Measurements from ENCODE around the gene SNRPB. TPM values are rescaled to one million over a fixed set of nuclear protein-coding genes. Genes with fewer than 3 reads are reported as not detected.

SNRPB gene
- total RNA-seq, 1 donor from 2014 or later, result 86.1 TPM

- H3K4me1 ChIP-seq (ENCODE audit: control insufficient read depth in 3 of 3, insufficient read depth in 3 of 3, low read length in 3 of 3), result no peaks in the 10 kb centered on the region
- H3K36me3 ChIP-seq (ENCODE audit: control insufficient read depth in 3 of 3, insufficient read depth in 3 of 3, low read length in 3 of 3), result peaks cover 5 to 25% (median 8%) of the 10 kb centered on the region in 3 donors
- H3K4me3 ChIP-seq (ENCODE audit: low read length in 3 of 3), result no peak overlapping the region
- H3K9me3 ChIP-seq (ENCODE audit: control insufficient read depth in 3 of 3, low read length in 3 of 3), result no peaks in the 10 kb centered on the region
- H3K9ac ChIP-seq (ENCODE audit: low read depth in 1 of 3, low read length in 3 of 3), result no peak overlapping the region
- no peaks in the 10 kb centered on the region for H3K27me3 ChIP-seq (ENCODE audit: control insufficient read depth in 3 of 3, insufficient read depth in 3 of 3, low read length in 3 of 3)
- no peak overlapping the region for H3K27ac ChIP-seq (ENCODE audit: low read depth, low read length)
These were observed 6.4 kb upstream of the SNRPB start for GRCh38 chr20:2476742-2477615.

DNA sequence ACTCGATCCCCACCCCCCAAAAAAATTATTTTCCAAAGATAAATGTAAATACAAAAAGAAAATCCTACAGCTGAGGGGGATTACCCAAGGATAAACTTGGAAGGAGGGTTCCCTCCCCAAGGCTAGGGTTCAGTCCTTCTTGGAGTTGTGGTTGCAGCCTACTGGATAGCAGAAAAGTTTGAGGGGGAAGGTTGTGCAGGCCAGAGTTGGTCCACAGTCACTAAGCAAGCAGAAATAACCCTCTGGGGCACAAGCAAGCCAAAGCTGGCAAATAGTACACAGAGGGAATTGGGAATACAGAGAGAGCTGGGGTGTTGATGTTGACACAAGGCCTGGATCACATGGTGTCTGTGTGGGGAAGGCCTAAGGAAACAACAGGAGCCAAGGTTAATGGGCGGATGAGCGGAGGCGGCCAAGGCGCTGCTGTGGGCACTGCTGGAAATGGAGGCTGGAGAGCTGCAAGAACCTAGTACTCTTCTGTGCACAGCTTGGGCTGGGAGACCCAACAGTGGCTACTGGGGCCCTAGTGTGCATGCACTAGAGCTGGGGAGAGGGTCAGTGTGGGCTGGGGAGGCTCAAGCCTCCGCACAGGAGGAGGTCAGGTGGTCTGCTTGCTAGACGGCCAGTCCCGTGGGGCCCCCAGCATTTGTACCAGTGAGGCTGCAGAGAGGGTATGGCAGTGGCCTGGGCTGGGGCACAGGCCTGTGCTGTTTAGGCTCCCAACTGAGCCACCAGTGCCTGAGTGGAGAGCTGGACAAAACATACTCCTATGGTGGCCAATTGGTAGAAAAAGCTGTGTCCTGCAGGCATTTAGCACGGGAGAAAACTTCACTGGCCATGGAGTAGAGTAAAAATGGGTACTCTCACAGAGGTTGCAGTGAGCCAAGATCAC is 5.5 kb upstream of the SNRPB start:
- Histone ChIP-seq H3K27ac (ENCODE audit: low read depth, low read length) (no peak overlapping the region), H3K9ac (ENCODE audit: low read depth in 1 of 3, low read length in 3 of 3) (no peak overlapping the region), H3K9me3 (ENCODE audit: control insufficient read depth in 3 of 3, low read length in 3 of 3) (no peaks in the 10 kb centered on the region), H3K4me3 (ENCODE audit: low read length in 3 of 3) (no peak overlapping the region), H3K4me1 (ENCODE audit: control insufficient read depth in 3 of 3, insufficient read depth in 3 of 3, low read length in 3 of 3) (peaks cover 0 to 2% (median 0%) of the 10 kb centered on the region in 3 donors), H3K27me3 (ENCODE audit: control insufficient read depth in 3 of 3, insufficient read depth in 3 of 3, low read length in 3 of 3) (no peaks in the 10 kb centered on the region), H3K36me3 (ENCODE audit: control insufficient read depth in 3 of 3, insufficient read depth in 3 of 3, low read length in 3 of 3) (peaks cover 3 to 20% (median 4%) of the 10 kb centered on the region in 3 donors)

DNA sequence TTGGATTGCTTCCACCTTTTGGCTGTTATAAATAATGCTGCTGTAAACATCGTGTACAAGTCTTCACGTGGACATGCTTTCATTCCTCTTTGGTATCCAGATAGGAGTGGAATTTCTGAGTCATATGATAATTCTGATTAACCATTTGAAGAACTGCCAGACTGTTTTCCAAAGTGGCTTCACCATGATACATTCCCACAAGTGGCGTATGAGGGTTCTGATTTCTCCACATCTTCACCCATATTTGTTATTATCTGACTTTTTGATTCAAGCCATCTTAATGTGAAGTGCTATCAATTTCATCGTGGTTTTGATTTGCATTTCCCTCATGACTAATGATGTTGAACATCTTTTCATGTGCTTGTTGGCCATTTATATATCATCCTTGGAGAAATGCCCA is 2.9 kb upstream of the SNRPB start:
- Histone ChIP-seq H3K27me3 (ENCODE audit: control insufficient read depth in 3 of 3, insufficient read depth in 3 of 3, low read length in 3 of 3) (no peaks in the 10 kb centered on the region), H3K4me1 (ENCODE audit: control insufficient read depth in 3 of 3, insufficient read depth in 3 of 3, low read length in 3 of 3) (peaks cover 8 to 20% (median 20%) of the 10 kb centered on the region in 3 donors), H3K9ac (ENCODE audit: low read depth in 1 of 3, low read length in 3 of 3) (no peak overlapping the region), H3K36me3 (ENCODE audit: control insufficient read depth in 3 of 3, insufficient read depth in 3 of 3, low read length in 3 of 3) (peaks cover 0 to 6% (median 2%) of the 10 kb centered on the region in 3 donors), H3K9me3 (ENCODE audit: control insufficient read depth in 3 of 3, low read length in 3 of 3) (no peaks in the 10 kb centered on the region), H3K4me3 (ENCODE audit: low read length in 3 of 3) (no peak overlapping the region), H3K27ac (ENCODE audit: low read depth, low read length) (no peak overlapping the region)

DNA sequence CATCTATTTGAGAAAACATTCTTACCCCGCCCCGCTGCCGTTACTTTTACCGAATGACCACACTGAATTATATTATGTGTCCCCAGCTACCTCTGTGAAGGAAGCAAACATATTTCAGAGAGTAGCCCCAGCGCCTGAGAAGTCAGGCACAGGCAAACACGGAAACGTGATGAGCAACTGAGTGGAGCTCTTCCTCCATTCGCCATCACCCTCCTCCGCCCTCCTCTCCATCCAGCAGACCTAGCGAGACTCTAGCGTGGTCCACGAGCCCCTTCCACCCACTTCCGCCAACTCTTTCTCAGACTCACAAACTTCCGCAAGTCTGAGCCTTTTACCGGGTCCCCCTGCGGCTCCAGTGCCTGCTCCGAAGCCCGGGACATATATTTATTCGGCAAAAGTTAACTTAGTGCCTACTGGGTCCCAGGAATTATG is 582 bp downstream of the SNRPB start:
- Histone ChIP-seq H3K4me1 (ENCODE audit: control insufficient read depth in 3 of 3, insufficient read depth in 3 of 3, low read length in 3 of 3) (peaks cover 10 to 31% (median 20%) of the 10 kb centered on the region in 3 donors), H3K27ac (ENCODE audit: low read depth, low read length) (peak overlapping the region; percentile 82), H3K9me3 (ENCODE audit: control insufficient read depth in 3 of 3, low read length in 3 of 3) (no peaks in the 10 kb centered on the region), H3K4me3 (ENCODE audit: low read length in 3 of 3) (peak overlapping the region; percentile 86 to 93 (median 93)), H3K36me3 (ENCODE audit: control insufficient read depth in 3 of 3, insufficient read depth in 3 of 3, low read length in 3 of 3) (peaks cover 16 to 25% (median 24%) of the 10 kb centered on the region in 3 donors), H3K27me3 (ENCODE audit: control insufficient read depth in 3 of 3, insufficient read depth in 3 of 3, low read length in 3 of 3) (no peaks in the 10 kb centered on the region), H3K9ac (ENCODE audit: low read depth in 1 of 3, low read length in 3 of 3) (peak overlapping the region; percentile 90 to 97 (median 92))

DNA sequence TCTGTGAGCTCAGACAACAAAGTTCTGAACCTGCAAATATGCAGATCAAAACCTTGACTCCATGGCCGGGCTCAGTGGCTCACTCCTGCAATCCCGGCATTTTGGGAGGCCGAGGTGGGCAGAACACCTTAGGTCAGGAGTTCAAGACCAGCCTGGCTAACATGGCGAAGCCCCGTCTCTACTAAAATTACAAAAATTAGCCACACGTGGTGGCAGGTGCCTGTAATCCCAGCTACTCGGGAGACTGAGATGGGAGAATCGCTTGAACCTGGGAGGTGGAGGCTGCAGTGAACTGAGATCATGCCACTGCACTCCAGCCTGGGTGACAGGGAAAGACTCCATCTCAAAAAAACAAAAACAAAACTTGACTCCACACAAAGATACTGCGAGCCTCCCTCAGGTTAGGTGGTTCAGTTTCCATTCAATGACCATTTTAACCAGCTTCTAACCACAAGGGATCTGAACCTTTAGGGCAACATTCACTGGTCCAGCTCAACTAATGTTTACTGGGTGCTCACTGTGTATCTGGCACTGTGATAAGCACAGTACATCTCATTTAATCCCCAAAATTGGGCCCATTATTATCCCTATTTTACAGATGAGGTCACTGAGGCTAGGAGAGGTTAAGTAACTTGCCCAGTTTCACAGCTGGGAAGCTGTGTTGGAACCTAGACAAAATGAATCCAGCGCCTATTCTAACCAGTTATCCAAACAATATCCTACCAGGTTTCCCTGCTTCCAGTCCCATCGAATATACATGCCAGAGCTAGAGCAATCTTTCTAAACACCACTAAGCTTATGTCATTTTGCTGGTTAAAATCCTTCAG is 1.8 kb downstream of the SNRPB start:
- Histone ChIP-seq H3K4me1 (ENCODE audit: control insufficient read depth in 3 of 3, insufficient read depth in 3 of 3, low read length in 3 of 3) (peaks cover 10 to 31% (median 20%) of the 10 kb centered on the region in 3 donors), H3K27me3 (ENCODE audit: control insufficient read depth in 3 of 3, insufficient read depth in 3 of 3, low read length in 3 of 3) (no peaks in the 10 kb centered on the region), H3K27ac (ENCODE audit: low read depth, low read length) (no peak overlapping the region), H3K9me3 (ENCODE audit: control insufficient read depth in 3 of 3, low read length in 3 of 3) (no peaks in the 10 kb centered on the region), H3K4me3 (ENCODE audit: low read length in 3 of 3) (peak overlapping the region in 2 of 3 donors; percentile 20 to 28), H3K9ac (ENCODE audit: low read depth in 1 of 3, low read length in 3 of 3) (peak overlapping the region; percentile 69 to 92 (median 75)), H3K36me3 (ENCODE audit: control insufficient read depth in 3 of 3, insufficient read depth in 3 of 3, low read length in 3 of 3) (peaks cover 24 to 37% (median 35%) of the 10 kb centered on the region in 3 donors)

- Histone ChIP-seq H3K27ac (ENCODE audit: low read depth, low read length) (no peak overlapping the region), H3K9ac (ENCODE audit: low read depth in 1 of 3, low read length in 3 of 3) (no peak overlapping the region), H3K27me3 (ENCODE audit: control insufficient read depth in 3 of 3, insufficient read depth in 3 of 3, low read length in 3 of 3) (no peaks in the 10 kb centered on the region), H3K36me3 (ENCODE audit: control insufficient read depth in 3 of 3, insufficient read depth in 3 of 3, low read length in 3 of 3) (peaks cover 38 to 51% (median 49%) of the 10 kb centered on the region in 3 donors), H3K4me3 (ENCODE audit: low read length in 3 of 3) (no peak overlapping the region), H3K4me1 (ENCODE audit: control insufficient read depth in 3 of 3, insufficient read depth in 3 of 3, low read length in 3 of 3) (peaks cover 10 to 31% (median 20%) of the 10 kb centered on the region in 3 donors), H3K9me3 (ENCODE audit: control insufficient read depth in 3 of 3, low read length in 3 of 3) (no peaks in the 10 kb centered on the region)
These were observed 3.2 kb downstream of the SNRPB start for GRCh38 chr20:2467412-2467811.

- H3K27ac ChIP-seq (ENCODE audit: low read depth, low read length), result no peak overlapping the region
- H3K27me3 ChIP-seq (ENCODE audit: control insufficient read depth in 3 of 3, insufficient read depth in 3 of 3, low read length in 3 of 3), result no peaks in the 10 kb centered on the region
- no peak overlapping the region for H3K4me3 ChIP-seq (ENCODE audit: low read length in 3 of 3)
- H3K9ac ChIP-seq (ENCODE audit: low read depth in 1 of 3, low read length in 3 of 3), result no peak overlapping the region
- peaks cover 10 to 26% (median 13%) of the 10 kb centered on the region in 3 donors for H3K4me1 ChIP-seq (ENCODE audit: control insufficient read depth in 3 of 3, insufficient read depth in 3 of 3, low read length in 3 of 3)
- H3K36me3 ChIP-seq (ENCODE audit: control insufficient read depth in 3 of 3, insufficient read depth in 3 of 3, low read length in 3 of 3), result peaks cover 55 to 74% (median 72%) of the 10 kb centered on the region in 3 donors
- no peaks in the 10 kb centered on the region for H3K9me3 ChIP-seq (ENCODE audit: control insufficient read depth in 3 of 3, low read length in 3 of 3)
These were observed 5.5 kb downstream of the SNRPB start for GRCh38 chr20:2465100-2465499.

- H3K9ac ChIP-seq (ENCODE audit: low read depth in 1 of 3, low read length in 3 of 3), result no peak overlapping the region
- H3K36me3 ChIP-seq (ENCODE audit: control insufficient read depth in 3 of 3, insufficient read depth in 3 of 3, low read length in 3 of 3), result peaks cover 58 to 82% (median 75%) of the 10 kb centered on the region in 3 donors
- no peak overlapping the region for H3K4me3 ChIP-seq (ENCODE audit: low read length in 3 of 3)
- no peaks in the 10 kb centered on the region for H3K27me3 ChIP-seq (ENCODE audit: control insufficient read depth in 3 of 3, insufficient read depth in 3 of 3, low read length in 3 of 3)
- H3K27ac ChIP-seq (ENCODE audit: low read depth, low read length), result no peak overlapping the region
- H3K4me1 ChIP-seq (ENCODE audit: control insufficient read depth in 3 of 3, insufficient read depth in 3 of 3, low read length in 3 of 3), result peaks cover 2 to 14% (median 3%) of the 10 kb centered on the region in 3 donors
- H3K9me3 ChIP-seq (ENCODE audit: control insufficient read depth in 3 of 3, low read length in 3 of 3), result no peaks in the 10 kb centered on the region
These were observed 6.8 kb downstream of the SNRPB start for GRCh38 chr20:2463616-2464365.

GRCh38 chr20:2462484-2462883 is 8.1 kb downstream of the SNRPB start:
- no peaks in the 10 kb centered on the region for H3K9me3 ChIP-seq (ENCODE audit: control insufficient read depth in 3 of 3, low read length in 3 of 3)
- no peak overlapping the region for H3K4me3 ChIP-seq (ENCODE audit: low read length in 3 of 3)
- peaks cover 57 to 77% (median 74%) of the 10 kb centered on the region in 3 donors for H3K36me3 ChIP-seq (ENCODE audit: control insufficient read depth in 3 of 3, insufficient read depth in 3 of 3, low read length in 3 of 3)
- H3K27me3 ChIP-seq (ENCODE audit: control insufficient read depth in 3 of 3, insufficient read depth in 3 of 3, low read length in 3 of 3), result no peaks in the 10 kb centered on the region
- no peak overlapping the region for H3K9ac ChIP-seq (ENCODE audit: low read depth in 1 of 3, low read length in 3 of 3)
- peaks cover 0 to 2% (median 0%) of the 10 kb centered on the region in 3 donors for H3K4me1 ChIP-seq (ENCODE audit: control insufficient read depth in 3 of 3, insufficient read depth in 3 of 3, low read length in 3 of 3)
- no peak overlapping the region for H3K27ac ChIP-seq (ENCODE audit: low read depth, low read length)

Measured in skeletal muscle tissue (tissue), 4 donors.